H9 (cell line): Measurements from ENCODE around the gene LSM2. TPM values are rescaled to one million over a fixed set of nuclear protein-coding genes. Genes with fewer than 3 reads are reported as not detected.

Source experiments
- DNase-seq: peaks from one replicate; pipeline ENCODE4 v3.0.0-alpha.2; 2017
- H2AFZ ChIP-seq: one replicate; pipeline ENCODE4 v1.6.1; 2013; ENCODE audit warnings: mild to moderate bottlenecking, low read length, control low read depth, moderate library complexity
- H2AK5ac ChIP-seq: 2 replicates; pipeline ENCODE4 v1.6.1; 2013; ENCODE audit warnings: low read length, control low read depth, mixed read lengths; ENCODE audit not compliant: insufficient read length
- H2BK120ac ChIP-seq: one replicate; pipeline ENCODE4 v1.6.1; 2013; ENCODE audit warnings: low read depth, mild to moderate bottlenecking, low read length, control low read depth, inconsistent platforms; ENCODE audit not compliant: poor library complexity, severe bottlenecking
- H2BK12ac ChIP-seq: 2 replicates; pipeline ENCODE4 v1.6.1; 2013; ENCODE audit warnings: low read length, control low read depth, mixed read lengths, low read depth; ENCODE audit not compliant: insufficient read length
- H2BK15ac ChIP-seq: 2 replicates; pipeline ENCODE4 v1.6.1; 2013; ENCODE audit warnings: low read depth, low read length, control low read depth
- H2BK20ac ChIP-seq: one replicate; pipeline ENCODE4 v1.6.1; 2013; ENCODE audit warnings: low read depth, mild to moderate bottlenecking, low read length, control low read depth, inconsistent platforms; ENCODE audit not compliant: poor library complexity, severe bottlenecking
- H2BK5ac ChIP-seq: 2 replicates; pipeline ENCODE4 v1.6.1; 2013; ENCODE audit warnings: low read length, control low read depth, mixed read lengths; ENCODE audit not compliant: insufficient read length
- H3K14ac ChIP-seq: 2 replicates; pipeline ENCODE4 v1.6.1; 2013; ENCODE audit warnings: low read length, control low read depth; ENCODE audit not compliant: insufficient read depth
- H3K18ac ChIP-seq: 2 replicates; pipeline ENCODE4 v1.6.1; 2013; ENCODE audit warnings: low read depth, mild to moderate bottlenecking, mixed read lengths, low read length, control low read depth; ENCODE audit not compliant: insufficient read length
- H3K23ac ChIP-seq: 2 replicates; pipeline ENCODE4 v1.6.1; 2013; ENCODE audit warnings: low read length, control low read depth, mixed read lengths, low read depth; ENCODE audit not compliant: insufficient read length
- H3K23me2 ChIP-seq: 2 replicates; pipeline ENCODE4 v1.6.1; 2013; ENCODE audit warnings: low read depth, mild to moderate bottlenecking, mixed read lengths, low read length, control low read depth; ENCODE audit not compliant: insufficient read length, poor library complexity, severe bottlenecking
- H3K27ac ChIP-seq: 2 replicates; pipeline ENCODE4 v1.5.1; 2013; ENCODE audit warnings: low read length, control low read depth, mixed read lengths, low read depth; ENCODE audit not compliant: insufficient read length
- H3K27me3 ChIP-seq: 2 replicates; pipeline ENCODE4 v1.6.1; 2013; ENCODE audit warnings: low read length, control low read depth, inconsistent platforms; ENCODE audit not compliant: insufficient read depth
- H3K4ac ChIP-seq: 2 replicates; pipeline ENCODE4 v1.6.1; 2013; ENCODE audit warnings: low read depth, mild to moderate bottlenecking, control low read depth, inconsistent platforms, low read length, moderate library complexity
- H3K4me1 ChIP-seq: 2 replicates; pipeline ENCODE4 v1.6.1; 2013; ENCODE audit warnings: low read length, control low read depth, inconsistent platforms; ENCODE audit not compliant: insufficient read depth
- H3K4me2 ChIP-seq: 2 replicates; pipeline ENCODE4 v1.6.1; 2013; ENCODE audit warnings: low read length, control low read depth, mixed read lengths; ENCODE audit not compliant: insufficient read length, insufficient read depth
- H3K56ac ChIP-seq: 2 replicates; pipeline ENCODE4 v1.6.1; 2013; ENCODE audit warnings: low read depth, mild to moderate bottlenecking, mixed read lengths, low read length, control low read depth; ENCODE audit not compliant: insufficient read length
- H3K79me1 ChIP-seq: 2 replicates; pipeline ENCODE4 v1.6.1; 2013; ENCODE audit warnings: low read depth, mild to moderate bottlenecking, moderate library complexity, low read length, control low read depth, inconsistent platforms; ENCODE audit not compliant: insufficient read depth, poor library complexity, severe bottlenecking
- H3K79me2 ChIP-seq: 2 replicates; pipeline ENCODE4 v1.6.1; 2013; ENCODE audit warnings: low read length, control low read depth, inconsistent platforms; ENCODE audit not compliant: insufficient read depth
- H3K9ac ChIP-seq: 2 replicates; pipeline ENCODE4 v1.6.1; 2013; ENCODE audit warnings: low read length, control low read depth, mixed read lengths; ENCODE audit not compliant: insufficient read length; ENCODE audit errors: extremely low read depth
- H3K9me3 ChIP-seq: one replicate; pipeline ENCODE4 v1.6.1; 2013; ENCODE audit warnings: low read depth, low read length, inconsistent platforms; ENCODE audit not compliant: control insufficient read depth
- H3T11ph ChIP-seq: one replicate; pipeline ENCODE4 v1.6.1; 2013; ENCODE audit warnings: mild to moderate bottlenecking, low read length, control low read depth, inconsistent platforms
- H4K20me1 ChIP-seq: one replicate; pipeline ENCODE4 v1.6.1; 2013; ENCODE audit not compliant: control insufficient read depth, insufficient read length, insufficient read depth
- H4K5ac ChIP-seq: 2 replicates; pipeline ENCODE4 v1.6.1; 2013; ENCODE audit warnings: low read depth, mild to moderate bottlenecking, mixed read lengths, low read length, control low read depth; ENCODE audit not compliant: insufficient read length
- H4K8ac ChIP-seq: replicated peaks from 2 replicates; pipeline ENCODE4 v1.6.1; 2013; ENCODE audit warnings: low read length, control low read depth, mixed read lengths, low read depth; ENCODE audit not compliant: insufficient read length
- H4K91ac ChIP-seq: 2 replicates; pipeline ENCODE4 v1.6.1; 2013; ENCODE audit warnings: low read depth, mild to moderate bottlenecking, moderate library complexity, mixed read lengths, low read length, control low read depth; ENCODE audit not compliant: insufficient read length
- H3K27ac Mint-ChIP-seq, 3 experiments: 2 replicates in 2 of 3; 3 replicates in 1 of 3; pipeline ENCODE4 v1.8.0; 2020 to 2021; ENCODE audit warnings: mixed read lengths in 3 of 3, mild to moderate bottlenecking in 1 of 3, moderate library complexity in 1 of 3
- H3K27me3 Mint-ChIP-seq: 2 replicates; pipeline ENCODE4 v1.8.0; 2021; ENCODE audit warnings: low read depth, mild to moderate bottlenecking, moderate library complexity, mixed read lengths
- H3K36me3 Mint-ChIP-seq, 3 experiments: 2 replicates in 2 of 3; 3 replicates in 1 of 3; pipeline ENCODE4 v1.8.0; 2020 to 2021; ENCODE audit warnings: low read depth in 3 of 3, mixed read lengths in 3 of 3; ENCODE audit not compliant: insufficient read depth in 1 of 3
- H3K4me1 Mint-ChIP-seq, 2 experiments: 2 replicates each; pipeline ENCODE4 v1.8.0; 2020; ENCODE audit warnings: mixed read lengths in 2 of 2
- H3K4me3 Mint-ChIP-seq, 2 experiments: 2 replicates in 1 of 2; 3 replicates in 1 of 2; pipeline ENCODE4 v1.8.0; 2020 to 2021; ENCODE audit warnings: mild to moderate bottlenecking in 2 of 2, mixed read lengths in 2 of 2, moderate library complexity in 1 of 2
- H3K9me3 Mint-ChIP-seq, 2 experiments: 2 replicates in 1 of 2; 3 replicates in 1 of 2; pipeline ENCODE4 v1.8.0; 2020; ENCODE audit warnings: mild to moderate bottlenecking in 2 of 2, mixed read lengths in 2 of 2, moderate library complexity in 1 of 2
- CTCF ChIP-seq: fragments of 200-600 bp; sonication (generic); conservative IDR thresholded peaks from 3 replicates; pipeline ENCODE4 v1.8.0; 2021; ENCODE audit warnings: antibody characterized with exemption, mild to moderate bottlenecking
- WGBS: extraction: QIAGEN DNeasy Blood & Tissue Kit; methylation state at CpG from one replicate; pipeline ENCODE4 v1.1.7; 2013; ENCODE audit warnings: missing lambda C conversion rate, low lambda C conversion rate, mixed read lengths; ENCODE audit not compliant: insufficient read length; ENCODE audit errors: extremely low coverage; 5-methylcytosine and 5-hydroxymethylcytosine counted together
- total RNA-seq: library from RNA; stranded (reverse); gene quantifications from 2 replicates; pipeline ENCODE4 v1.2.1, GENCODE V29; 2021

The LSM2 gene
- total RNA-seq, 1 experiment from 2014 or later, result 123 TPM

GRCh38 chr6:31826793-31827285 is 20.1 kb upstream of the LSM2 start:
- H2AK5ac ChIP-seq, result no peak overlapping the region
- peak overlapping the region; percentile 9 for H3K18ac ChIP-seq
- no peak for TF ChIP-seq CTCF
- H2BK12ac ChIP-seq, result no peak overlapping the region
- H3K4me2 ChIP-seq, result peak overlapping the region; percentile 84
- H3K4me1 ChIP-seq, result peaks cover 5% of the 10 kb centered on the region; the same call in 1 of the 2 replicates
- peak overlapping the region; percentile 97 to 100 (median 98) for H3K27ac Mint-ChIP-seq
- H3K27me3 ChIP-seq, result no peaks in the 10 kb centered on the region
- H4K91ac ChIP-seq, result no peak overlapping the region
- no CpG with 5 or more reads among the region's 13 CpGs for WGBS
- H3K14ac ChIP-seq, result peak overlapping the region; percentile 70; the same call in 1 of the 2 replicates
- peaks cover 20% of the 10 kb centered on the region for H3K23me2 ChIP-seq
- no peak overlapping the region for H3K23ac ChIP-seq
- no peaks in the 10 kb centered on the region for H4K20me1 ChIP-seq
- no peak overlapping the region for H2BK5ac ChIP-seq
- no peak overlapping the region; the same call in 1 of the 2 replicates for H2BK15ac ChIP-seq
- peaks cover 5% of the 10 kb centered on the region; the same call in 1 of the 2 replicates for H3K79me2 ChIP-seq
- peaks cover 48 to 55% of the 10 kb centered on the region in 2 experiments for H3K4me1 Mint-ChIP-seq
- peaks cover 0 to 2% (median 0%) of the 10 kb centered on the region in 3 experiments; a peak in 1 of 7 replicates for H3K36me3 Mint-ChIP-seq
- H3K9me3 ChIP-seq, result no peaks in the 10 kb centered on the region
- no peak overlapping the region for H4K8ac ChIP-seq
- H3K27ac ChIP-seq, result peak overlapping the region; percentile 85
- H3T11ph ChIP-seq, result no peak overlapping the region
- no peaks in the 10 kb centered on the region for H3K79me1 ChIP-seq
- no peak overlapping the region for H3K4ac ChIP-seq
- peaks cover 4% of the 10 kb centered on the region for H3K27me3 Mint-ChIP-seq
- peak overlapping the region; percentile 84 to 92 for H3K4me3 Mint-ChIP-seq
- DNase-seq, result peak; percentile 76
- peak overlapping the region; percentile 23 for H3K9ac ChIP-seq
- no peak overlapping the region for H2AFZ ChIP-seq
- no peak overlapping the region for H4K5ac ChIP-seq
- H3K56ac ChIP-seq, result no peak overlapping the region
- H2BK120ac ChIP-seq, result no peak overlapping the region
- no peaks in the 10 kb centered on the region; a peak in 1 of 5 replicates for H3K9me3 Mint-ChIP-seq
- no peak overlapping the region for H2BK20ac ChIP-seq
